GM12878 (cell line): ENCODE results near the gene SBNO2.

Source experiments
- BCL11A ChIP-seq: IDR thresholded peaks from 2 replicates; pipeline ENCODE4 v1.6.1; 2011; ENCODE audit warnings: low read depth, low read length
- CTCF ChIP-seq, 3 experiments: IDR thresholded peaks in 2 of 3; conservative IDR thresholded peaks in 1 of 3; 2 replicates each; pipeline ENCODE4 v1.5.1; 2011; ENCODE audit warnings: low read depth in 3 of 3, low read length in 3 of 3, mild to moderate bottlenecking in 3 of 3, control low read depth in 2 of 3, moderate library complexity in 2 of 3, inconsistent platforms in 1 of 3, mixed read lengths in 1 of 3; ENCODE audit not compliant: control insufficient read depth in 2 of 3, insufficient read depth in 1 of 3; ENCODE audit errors: extremely low read depth in 1 of 3
- EGR1 ChIP-seq, 2 experiments: IDR thresholded peaks; 1 replicate in 1 of 2; 2 replicates in 1 of 2; pipeline ENCODE4 v1.6.1; 2011 to 2012; ENCODE audit warnings: low read depth in 2 of 2, low read length in 2 of 2, borderline replicate concordance in 1 of 2, mild to moderate bottlenecking in 1 of 2, moderate library complexity in 1 of 2
- ETV6 ChIP-seq, 2 experiments: fragments of 450-650 bp in 1 of 2; IDR thresholded peaks in 1 of 2; conservative IDR thresholded peaks in 1 of 2; 2 replicates each; pipeline ENCODE4 v1.6.1; 2014; ENCODE audit warnings: antibody characterized with exemption in 1 of 2, borderline replicate concordance in 1 of 2, low read depth in 1 of 2, mild to moderate bottlenecking in 1 of 2, moderate library complexity in 1 of 2
- EZH2 ChIP-seq: IDR thresholded peaks from 2 replicates; pipeline ENCODE4 v1.6.1; 2012; ENCODE audit warnings: low read depth, mild to moderate bottlenecking, control low read depth, inconsistent platforms, low read length, borderline replicate concordance; ENCODE audit not compliant: control insufficient read depth
- MAX ChIP-seq: IDR thresholded peaks from 2 replicates; pipeline ENCODE4 v1.6.1; 2012; ENCODE audit warnings: low read depth, low read length, improper control_type of control experiment
- NFIC ChIP-seq: IDR thresholded peaks from 2 replicates; pipeline ENCODE4 v1.6.1; 2012; ENCODE audit warnings: low read depth, mild to moderate bottlenecking, inconsistent platforms, low read length, moderate library complexity
- PAX5 ChIP-seq: IDR thresholded peaks from 2 replicates; pipeline ENCODE4 v1.6.1; 2011; ENCODE audit warnings: low read depth, low read length, borderline replicate concordance
- SIN3A ChIP-seq: IDR thresholded peaks from 2 replicates; pipeline ENCODE4 v1.6.1; 2012; ENCODE audit warnings: low read depth, low read length, improper control_type of control experiment
- SMARCA5 ChIP-seq: fragments of 450-650 bp; IDR thresholded peaks from 2 replicates; pipeline ENCODE4 v1.6.1; 2017; ENCODE audit warnings: mild to moderate bottlenecking
- SRF ChIP-seq, 2 experiments: IDR thresholded peaks; 2 replicates each; pipeline ENCODE4 v1.6.1; 2011; ENCODE audit warnings: low read depth in 2 of 2, low read length in 2 of 2, mild to moderate bottlenecking in 1 of 2, moderate library complexity in 1 of 2
- WRNIP1 ChIP-seq: IDR thresholded peaks from 2 replicates; pipeline ENCODE4 v1.6.1; 2011; ENCODE audit warnings: low read depth, low read length, improper control_type of control experiment, borderline replicate concordance
- ZBTB11 ChIP-seq: fragments of 450-650 bp; formaldehyde crosslinking; IDR thresholded peaks from 2 replicates; pipeline ENCODE4 v1.5.0; 2022; ENCODE audit warnings: mild to moderate bottlenecking, missing genetic modification characterization

- TF ChIP-seq EZH2: no peak
- TF ChIP-seq ETV6 (conservative IDR thresholded peaks at IDR 0.05 in 1 of 2, IDR thresholded peaks at IDR 0.05 in 1 of 2; ENCODE audit: borderline replicate concordance in 1 of 2, low read depth in 1 of 2): no peak
- TF ChIP-seq WRNIP1: no peak
- TF ChIP-seq BCL11A: no peak
- TF ChIP-seq SRF (IDR thresholded peaks at IDR 0.05; ENCODE audit: low read depth in 2 of 2, low read length in 2 of 2): no peak
- TF ChIP-seq CTCF (IDR thresholded peaks at IDR 0.05 in 2 of 3, conservative IDR thresholded peaks at IDR 0.05 in 1 of 3; ENCODE audit: control insufficient read depth in 2 of 3, extremely low read depth in 1 of 3, insufficient read depth in 1 of 3, low read depth in 3 of 3, low read length in 3 of 3): no peak
- no peak for TF ChIP-seq EGR1 (IDR thresholded peaks at IDR 0.05; ENCODE audit: borderline replicate concordance in 1 of 2, low read depth in 2 of 2, low read length in 2 of 2)
- TF ChIP-seq ZBTB11 (CRISPR knock-in tag): no peak
- TF ChIP-seq SMARCA5: no peak
- TF ChIP-seq PAX5: no peak
- TF ChIP-seq SIN3A: no peak
- TF ChIP-seq NFIC: no peak
- TF ChIP-seq MAX: no peak
Observed at GRCh38 chr19:1080360-1081161, 93.5 kb downstream of the SBNO2 start.
